H1 (cell line): ENCODE measurements around the gene THADA. TPM values are rescaled to one million over a fixed set of nuclear protein-coding genes. Genes with fewer than 3 reads are reported as not detected.

Experiments used
- CTCF ChIA-PET: fragments of 300-600 bp; sonication (Branson Sonifier 250); formaldehyde crosslinking; loops from one replicate; lab custom pipeline; 2021; ENCODE audit not compliant: partially characterized antibody; lab: Charles Lee
- POLR2A ChIA-PET: fragments of 300-600 bp; sonication (Branson Sonifier 250); formaldehyde crosslinking; loops from one replicate; lab custom pipeline; 2021; ENCODE audit warnings: inconsistent platforms; ENCODE audit not compliant: partially characterized antibody; lab: Charles Lee
- DNase-seq, 2 experiments: peaks; one replicate each; pipeline versions ENCODE4 v3.0.0 to v3.0.0-alpha.2; 2010 to 2022; ENCODE audit warnings: low spot score in 2 of 2, low read depth in 1 of 2, mixed read lengths in 1 of 2
- FAIRE-seq: peaks from 2 replicates; lab custom pipeline; 2011; peaks lifted over from hg19 to GRCh38; lab: Jason Lieb, UNC
- H2AFZ ChIP-seq: 2 replicates; pipeline ENCODE4 v1.8.1; 2012; ENCODE audit warnings: low read length, inconsistent platforms
- H2AK5ac ChIP-seq: 2 replicates; pipeline ENCODE4 v1.6.1; 2013; ENCODE audit warnings: low read depth, low read length
- H2BK120ac ChIP-seq: replicated peaks from 2 replicates; pipeline ENCODE3; 2013; ENCODE audit warnings: low read depth, low read length, inconsistent platforms
- H2BK12ac ChIP-seq: 2 replicates; pipeline ENCODE4 v1.6.1; 2013; ENCODE audit warnings: low read depth, low read length
- H2BK15ac ChIP-seq: 2 replicates; pipeline ENCODE4 v1.6.1; 2013; ENCODE audit warnings: low read length
- H2BK20ac ChIP-seq: 2 replicates; pipeline ENCODE4 v1.6.1; 2013; ENCODE audit warnings: low read length
- H2BK5ac ChIP-seq: 2 replicates; pipeline ENCODE4 v1.6.1; 2013; ENCODE audit warnings: low read depth, low read length
- H3K14ac ChIP-seq: 2 replicates; pipeline ENCODE4 v1.6.1; 2013; ENCODE audit warnings: inconsistent platforms; ENCODE audit not compliant: insufficient read length
- H3K18ac ChIP-seq: 2 replicates; pipeline ENCODE4 v1.6.1; 2013; ENCODE audit warnings: low read length; ENCODE audit errors: extremely low read depth
- H3K23ac ChIP-seq: 2 replicates; pipeline ENCODE4 v1.6.1; 2013; ENCODE audit warnings: inconsistent platforms; ENCODE audit not compliant: insufficient read length
- H3K23me2 ChIP-seq: 2 replicates; pipeline ENCODE4 v1.6.1; 2013; ENCODE audit warnings: low read depth, low read length
- H3K27ac ChIP-seq: 2 replicates; pipeline ENCODE4 v1.6.1; 2011; ENCODE audit warnings: low read depth, low read length, inconsistent platforms
- H3K27me3 ChIP-seq, 4 experiments: replicated peaks in 1 of 4; 1 replicate in 1 of 4; 2 replicates in 3 of 4; pipeline versions ENCODE4 v1.6.1 to v1.8.1; 2011 to 2013; ENCODE audit warnings: low read length in 3 of 4, mild to moderate bottlenecking in 3 of 4, inconsistent platforms in 2 of 4, mixed read lengths in 2 of 4, moderate library complexity in 1 of 4; ENCODE audit not compliant: control insufficient read depth in 3 of 4, insufficient read depth in 3 of 4; ENCODE audit errors: extremely low read depth in 1 of 4
- H3K36me3 ChIP-seq, 4 experiments: 2 replicates each; pipeline versions ENCODE4 v1.6.1 to v1.8.1; 2011 to 2013; ENCODE audit warnings: mild to moderate bottlenecking in 4 of 4, low read length in 3 of 4, moderate library complexity in 2 of 4, control low read depth in 1 of 4, inconsistent platforms in 1 of 4; ENCODE audit not compliant: insufficient read depth in 4 of 4, control insufficient read depth in 2 of 4
- H3K4ac ChIP-seq: replicated peaks from 2 replicates; pipeline ENCODE3; 2013; ENCODE audit warnings: low read length, low read depth, mixed read lengths, inconsistent platforms; ENCODE audit not compliant: insufficient read length
- H3K4me1 ChIP-seq, 4 experiments: replicated peaks in 1 of 4; 1 replicate in 1 of 4; 2 replicates in 3 of 4; pipeline versions ENCODE4 v1.6.1 to v1.8.1; 2011 to 2013; ENCODE audit warnings: low read length in 3 of 4, inconsistent platforms in 2 of 4, mixed read lengths in 1 of 4; ENCODE audit not compliant: insufficient read depth in 4 of 4, control insufficient read depth in 3 of 4
- H3K4me2 ChIP-seq, 2 experiments: 2 replicates each; pipeline versions ENCODE4 v1.6.1 to v1.8.1; 2011 to 2013; ENCODE audit warnings: low read depth in 2 of 2, low read length in 2 of 2, control low read depth in 1 of 2, inconsistent platforms in 1 of 2, mild to moderate bottlenecking in 1 of 2; ENCODE audit not compliant: insufficient read depth in 1 of 2
- H3K4me3 ChIP-seq, 4 experiments: fragments of 200-600, 300-600 bp in 1 of 4; sonication (generic), shearing (Covaris generic), sonication (Bioruptor Twin) in 1 of 4; 2 replicates each; pipeline versions ENCODE4 v1.5.1 to v1.8.1; 2011 to 2016; ENCODE audit warnings: low read length in 4 of 4, low read depth in 3 of 4, control low read depth in 2 of 4, inconsistent platforms in 2 of 4, mild to moderate bottlenecking in 2 of 4, mixed read lengths in 1 of 4, moderate library complexity in 1 of 4; ENCODE audit not compliant: insufficient read depth in 2 of 4; ENCODE audit errors: extremely low read depth in 1 of 4
- H3K56ac ChIP-seq: replicated peaks from 2 replicates; pipeline ENCODE3; 2013; ENCODE audit warnings: low read depth, mild to moderate bottlenecking, mixed read lengths, low read length, inconsistent platforms; ENCODE audit not compliant: insufficient read length
- H3K79me1 ChIP-seq: 2 replicates; pipeline ENCODE4 v1.6.1; 2013; ENCODE audit warnings: low read depth, low read length, control low read depth
- H3K79me2 ChIP-seq, 2 experiments: 2 replicates each; pipeline versions ENCODE4 v1.6.1 to v1.8.1; 2012 to 2013; ENCODE audit warnings: low read length in 2 of 2, mild to moderate bottlenecking in 2 of 2, inconsistent platforms in 1 of 2; ENCODE audit not compliant: insufficient read depth in 2 of 2, control insufficient read depth in 1 of 2
- H3K9ac ChIP-seq, 4 experiments: replicated peaks in 1 of 4; 1 replicate in 1 of 4; 2 replicates in 3 of 4; pipeline versions ENCODE4 v1.6.1 to v1.8.1; 2011 to 2013; ENCODE audit warnings: low read depth in 3 of 4, low read length in 3 of 4, control low read depth in 2 of 4, mild to moderate bottlenecking in 2 of 4, moderate library complexity in 2 of 4, inconsistent platforms in 1 of 4; ENCODE audit errors: extremely low read depth in 1 of 4
- H3K9me3 ChIP-seq, 2 experiments: 2 replicates each; pipeline versions ENCODE4 v1.6.1 to v1.8.1; 2012 to 2013; ENCODE audit warnings: mild to moderate bottlenecking in 2 of 2, moderate library complexity in 2 of 2, control low read depth in 1 of 2, inconsistent platforms in 1 of 2, low read depth in 1 of 2, low read length in 1 of 2, mixed read lengths in 1 of 2; ENCODE audit not compliant: insufficient read depth in 2 of 2
- H4K20me1 ChIP-seq, 2 experiments: replicated peaks in 1 of 2; 2 replicates each; pipeline versions ENCODE3 to v1.8.1; 2011 to 2013; ENCODE audit warnings: inconsistent platforms in 2 of 2, low read length in 2 of 2, mild to moderate bottlenecking in 1 of 2; ENCODE audit not compliant: insufficient read depth in 2 of 2, control insufficient read depth in 1 of 2
- H4K5ac ChIP-seq: 2 replicates; pipeline ENCODE4 v1.6.1; 2013; ENCODE audit warnings: low read length, low read depth, mixed read lengths, inconsistent platforms; ENCODE audit not compliant: insufficient read length
- H4K8ac ChIP-seq: 2 replicates; pipeline ENCODE4 v1.8.0; 2013; ENCODE audit warnings: mild to moderate bottlenecking, moderate library complexity, low read length, inconsistent platforms; ENCODE audit not compliant: insufficient read depth; ENCODE audit errors: extremely low read depth
- H4K91ac ChIP-seq: replicated peaks from 2 replicates; pipeline ENCODE3; 2013; ENCODE audit warnings: low read length, mixed read lengths, inconsistent platforms; ENCODE audit not compliant: insufficient read length
- CEBPB ChIP-seq: IDR thresholded peaks from 2 replicates; pipeline ENCODE4 v1.6.1; 2012; ENCODE audit warnings: low read depth, low read length
- CREB1 ChIP-seq: IDR thresholded peaks from 2 replicates; pipeline ENCODE4 v1.6.1; 2012; ENCODE audit warnings: inconsistent platforms
- KDM1A ChIP-seq: fragments of 200-600, 300-600 bp; sonication (generic); IDR thresholded peaks from 2 replicates; pipeline ENCODE4 v1.7.1; 2016; ENCODE audit warnings: mild to moderate bottlenecking, low read length, borderline replicate concordance
- KDM5A ChIP-seq: fragments of 200-600 bp; IDR thresholded peaks from 2 replicates; pipeline ENCODE4 v1.7.1; 2012; ENCODE audit warnings: mild to moderate bottlenecking, low read length, inconsistent platforms, mixed read lengths
- MAFK ChIP-seq: IDR thresholded peaks from 2 replicates; pipeline ENCODE4 v1.6.1; 2012; ENCODE audit warnings: low read depth, mild to moderate bottlenecking, improper control_type of control experiment, low read length
- NRF1 ChIP-seq: IDR thresholded peaks from 2 replicates; pipeline ENCODE4 v1.6.1; 2011; ENCODE audit warnings: mild to moderate bottlenecking, low read depth, low read length, improper control_type of control experiment
- SP1 ChIP-seq: IDR thresholded peaks from 2 replicates; pipeline ENCODE4 v1.6.1; 2011; ENCODE audit warnings: low read depth, low read length
- SP2 ChIP-seq: IDR thresholded peaks from 2 replicates; pipeline ENCODE4 v1.6.1; 2012; ENCODE audit warnings: mild to moderate bottlenecking, low read length, inconsistent platforms
- TAF7 ChIP-seq: optimal IDR thresholded peaks from 2 replicates; pipeline ENCODE3; 2011; ENCODE audit warnings: low read depth, mild to moderate bottlenecking, inconsistent platforms, low read length, moderate library complexity, borderline replicate concordance
- WGBS, 2 experiments: shearing (Covaris generic) in 1 of 2; methylation state at CpG; one replicate each; pipeline versions ENCODE4 v1.1.6 to v1.1.7; 2013 to 2015; ENCODE audit warnings: low lambda C conversion rate in 2 of 2, mixed read lengths in 2 of 2, inconsistent platforms in 1 of 2, low coverage in 1 of 2, missing lambda C conversion rate in 1 of 2; ENCODE audit not compliant: insufficient replicate concordance in 2 of 2, insufficient coverage in 1 of 2, insufficient read length in 1 of 2; ENCODE audit errors: extremely low coverage in 1 of 2, missing lambda C conversion rate in 1 of 2; 5-methylcytosine and 5-hydroxymethylcytosine counted together
- polyA plus RNA-seq, 7 experiments: library from polyadenylated mRNA; depleted of rRNA in 3 of 7; stranded (reverse) in 5 of 7; unstranded in 2 of 7; fragments of >200 nt in 5 of 7; fragments of 200-250 nt in 2 of 7; gene quantifications; 1 replicate in 5 of 7; 2 replicates in 1 of 7; 4 replicates in 1 of 7; pipeline versions ENCODE4 v1.2.1 to v1.2.3, GENCODE V29; 2011 to 2013; ENCODE audit warnings: missing spikeins in 2 of 7, mixed read lengths in 2 of 7
- total RNA-seq: library from RNA; stranded (reverse); fragmentation: NEBNext Ultra II Directional; extraction: Animal tissue kit (Norgen Biotek cat#: 25700); gene quantifications from 2 replicates; pipeline ENCODE4 v1.2.1, GENCODE V29; 2021

The THADA gene
- total and polyA plus RNA-seq, 2 of the 8 experiments (the other 6 are each of a cell fraction or from before 2014, with no cell fraction given) = 22.4 to 26.8 TPM

GRCh38 chr2:43424262-43425207 lies 171.3 kb downstream of the THADA start:
- Histone ChIP-seq H2AFZ (no peak overlapping the region), H3K18ac (no peak overlapping the region), H3K9me3 (no peaks in the 10 kb centered on the region), H3K4me2 (no peak overlapping the region), H2BK12ac (no peak overlapping the region), H3K56ac (no peak overlapping the region), H2AK5ac (no peak overlapping the region), H2BK5ac (no peak overlapping the region), H2BK120ac (no peak overlapping the region), H3K27ac (no peak overlapping the region), H4K91ac (no peak overlapping the region), H3K23ac (no peak overlapping the region), H4K5ac (no peak overlapping the region), H4K8ac (no peak overlapping the region), H3K36me3 (no peaks in the 10 kb centered on the region), H3K79me1 (no peaks in the 10 kb centered on the region), H3K23me2 (no peaks in the 10 kb centered on the region), H3K14ac (no peak overlapping the region), H3K79me2 (no peaks in the 10 kb centered on the region), H2BK15ac (no peak overlapping the region), H3K4me3 (no peak overlapping the region), H3K27me3 (no peaks in the 10 kb centered on the region), H3K4me1 (no peaks in the 10 kb centered on the region), H3K4ac (no peak overlapping the region), H3K9ac (no peak overlapping the region), H2BK20ac (no peak overlapping the region), H4K20me1 (no peaks in the 10 kb centered on the region)
- no peak for TF ChIP-seq MAFK
- TF ChIP-seq CREB1 = no peak
- TF ChIP-seq KDM5A = no peak
- TF ChIP-seq CEBPB = no peak
- TF ChIP-seq SP2 = no peak
- no peak for TF ChIP-seq KDM1A
- TF ChIP-seq NRF1 = no peak
- no peak for TF ChIP-seq SP1
- TF ChIP-seq TAF7 = no peak
- CTCF ChIA-PET = interaction anchor here (0.7 to 1.3 kb wide), 3 partner anchors 19 to 393 kb away, joined by 3 to 4 read pairs (median 3); no protein-coding TSS in a partner anchor
- FAIRE-seq (no peak), DNase-seq (no peak)
- 85% methylated on average over 6 of the region's 6 CpGs; no CpG with 5 or more reads in 1 of the 2 experiments for WGBS, 2 experiments
- POLR2A ChIA-PET = no interaction called here
